NCI-H2171 treated with DMSO at 0.1 percent for 48 hours (cell line): Measurements from ENCODE around the gene NKX1-2.
"Not testable (repeated sequence)": the region's sequence is repeated elsewhere in the genome, so short reads cannot be mapped to it uniquely, and the experiment has no call there.

Source experiments
- DNase-seq: peaks from one replicate; lab custom pipeline; 2025; lab: John Stamatoyannopoulos, UW

NKX1-2 gene

GRCh38 chr10:124449170-124450011, 444 bp downstream of the NKX1-2 start:
- no peak for DNase-seq

- no peak for DNase-seq
Measured at GRCh38 chr10:124448696-124449169, 1.1 kb downstream of the NKX1-2 start.

- no peak for DNase-seq
Measured at GRCh38 chr10:124447751-124448466, 1.9 kb downstream of the NKX1-2 start.

GRCh38 chr10:124446830-124447750, 2.7 kb downstream of the NKX1-2 start:
- DNase-seq, result no peak

- not testable (repeated sequence) for DNase-seq
Measured at GRCh38 chr10:124441694-124442093, 8.1 kb downstream of the NKX1-2 start.

GRCh38 chr10:124436191-124436638, 13.6 kb downstream of the NKX1-2 start:
- no peak for DNase-seq

- not testable (repeated sequence) for DNase-seq
Measured at GRCh38 chr10:124435683-124436082, 14.2 kb downstream of the NKX1-2 start.

DNA sequence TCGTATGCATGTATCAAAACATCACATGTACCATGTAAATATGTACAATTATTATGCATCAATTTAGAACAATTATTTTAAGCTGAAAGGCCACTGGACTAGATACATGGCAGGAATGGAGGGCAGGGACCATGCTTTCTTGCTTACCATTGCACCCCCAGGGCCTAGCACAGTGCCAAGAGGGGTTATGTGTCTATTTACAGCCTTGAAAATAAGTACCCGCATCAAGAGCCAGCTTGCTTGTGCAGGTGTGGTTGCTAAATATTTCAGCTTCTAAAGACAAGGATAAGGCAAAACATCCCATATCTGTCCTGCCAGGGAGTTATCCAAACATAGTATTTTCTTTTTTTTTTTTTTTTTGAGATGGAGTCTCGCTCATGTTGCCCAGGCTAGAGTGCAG, 16.4 kb downstream of the NKX1-2 start:
- no peak for DNase-seq

DNA sequence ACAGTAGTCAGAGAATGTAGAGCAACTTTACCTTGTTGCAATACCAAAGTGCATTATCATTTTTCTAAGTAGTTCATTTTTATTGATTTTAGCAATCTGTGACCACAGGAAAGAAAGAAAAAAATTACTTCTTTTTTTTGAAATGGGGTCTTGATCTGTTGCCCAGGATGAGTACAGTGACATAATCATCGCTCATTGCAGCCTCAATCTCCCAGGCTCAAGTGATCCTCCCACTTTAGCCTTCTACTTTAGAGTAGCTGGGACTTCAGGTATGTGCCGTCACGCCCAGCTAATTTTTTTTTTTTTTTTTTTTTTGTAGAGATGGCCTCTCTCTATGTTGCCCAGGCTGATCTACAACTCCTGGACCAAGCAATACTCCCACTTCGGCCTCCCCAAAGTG, 19.8 kb downstream of the NKX1-2 start:
- DNase-seq, result no peak

GRCh38 chr10:124429576-124429975, 20.3 kb downstream of the NKX1-2 start:
- DNase-seq, result no peak

DNA sequence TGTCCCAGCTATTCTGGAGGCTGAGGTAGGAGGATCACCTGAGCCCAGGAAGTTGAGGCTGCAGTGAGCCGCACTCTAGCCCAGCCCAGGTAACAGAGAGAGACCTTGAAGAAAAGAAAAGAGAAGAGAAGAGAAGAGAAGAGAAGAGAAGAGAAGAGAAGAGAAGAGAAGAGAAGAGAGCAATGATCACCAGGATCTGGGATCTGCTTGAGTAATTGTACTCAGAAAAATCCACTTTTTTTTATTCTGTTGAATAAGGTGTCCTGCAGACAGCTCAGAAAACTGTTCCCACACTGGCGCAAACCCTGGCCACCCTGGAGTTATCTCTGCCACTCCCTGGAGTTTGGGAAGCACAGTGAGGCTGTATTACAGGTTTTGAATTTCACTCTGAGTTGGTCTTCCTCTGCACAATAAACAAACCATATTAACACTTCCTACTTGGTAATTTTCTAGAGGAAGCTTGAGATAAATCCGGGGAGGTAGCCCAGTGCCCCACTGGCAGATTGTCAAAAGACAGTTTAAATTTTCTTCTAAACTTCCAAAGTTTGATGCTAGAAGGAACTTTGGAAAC, 21.5 kb downstream of the NKX1-2 start:
- no peak for DNase-seq

GRCh38 chr10:124425227-124425962, 24.4 kb downstream of the NKX1-2 start:
- DNase-seq, result no peak

DNA sequence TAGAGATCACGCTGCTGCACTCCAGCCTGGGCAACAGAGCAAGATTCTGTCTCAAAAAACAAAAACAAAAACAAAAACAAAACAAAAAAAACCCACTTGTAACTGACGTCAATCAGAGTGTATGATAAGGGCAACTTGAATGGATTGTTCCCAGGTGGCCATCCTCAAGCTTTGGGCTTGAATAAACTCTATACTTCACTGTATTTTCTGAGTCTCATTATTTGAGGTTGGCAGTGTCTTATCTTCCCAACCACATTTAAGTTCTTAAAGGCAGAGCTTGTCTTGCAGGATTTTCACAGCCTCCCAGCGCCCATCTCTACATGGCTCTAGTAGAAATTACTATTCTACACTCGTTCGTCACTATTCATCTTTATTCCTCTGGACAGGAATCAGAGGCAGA, 26.0 kb downstream of the NKX1-2 start:
- DNase-seq, result no peak

- DNase-seq, result no peak
Measured at GRCh38 chr10:124422742-124423141, 27.1 kb downstream of the NKX1-2 start.

DNA sequence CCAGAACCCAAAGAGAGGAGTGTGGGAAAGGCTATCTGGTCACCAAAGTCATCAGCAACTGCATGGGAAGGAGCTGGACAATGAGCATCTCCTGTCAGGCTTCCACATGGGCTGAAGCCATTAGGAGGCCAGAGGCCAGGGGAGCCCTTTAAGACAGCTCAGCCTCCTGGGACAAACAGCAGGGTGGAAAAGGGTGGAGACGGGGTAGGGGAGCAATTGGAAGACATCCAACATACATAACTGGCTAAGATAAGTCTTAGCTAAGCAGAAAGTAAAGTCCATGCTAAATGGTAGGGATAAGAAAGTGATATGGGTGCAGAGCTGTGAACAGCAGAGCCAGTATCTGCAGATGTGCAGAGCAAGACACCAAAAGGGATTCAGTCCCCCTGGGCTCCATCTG, 29.6 kb downstream of the NKX1-2 start:
- no peak for DNase-seq

GRCh38 chr10:124419635-124420034, 30.2 kb downstream of the NKX1-2 start:
- DNase-seq, result no peak

DNA sequence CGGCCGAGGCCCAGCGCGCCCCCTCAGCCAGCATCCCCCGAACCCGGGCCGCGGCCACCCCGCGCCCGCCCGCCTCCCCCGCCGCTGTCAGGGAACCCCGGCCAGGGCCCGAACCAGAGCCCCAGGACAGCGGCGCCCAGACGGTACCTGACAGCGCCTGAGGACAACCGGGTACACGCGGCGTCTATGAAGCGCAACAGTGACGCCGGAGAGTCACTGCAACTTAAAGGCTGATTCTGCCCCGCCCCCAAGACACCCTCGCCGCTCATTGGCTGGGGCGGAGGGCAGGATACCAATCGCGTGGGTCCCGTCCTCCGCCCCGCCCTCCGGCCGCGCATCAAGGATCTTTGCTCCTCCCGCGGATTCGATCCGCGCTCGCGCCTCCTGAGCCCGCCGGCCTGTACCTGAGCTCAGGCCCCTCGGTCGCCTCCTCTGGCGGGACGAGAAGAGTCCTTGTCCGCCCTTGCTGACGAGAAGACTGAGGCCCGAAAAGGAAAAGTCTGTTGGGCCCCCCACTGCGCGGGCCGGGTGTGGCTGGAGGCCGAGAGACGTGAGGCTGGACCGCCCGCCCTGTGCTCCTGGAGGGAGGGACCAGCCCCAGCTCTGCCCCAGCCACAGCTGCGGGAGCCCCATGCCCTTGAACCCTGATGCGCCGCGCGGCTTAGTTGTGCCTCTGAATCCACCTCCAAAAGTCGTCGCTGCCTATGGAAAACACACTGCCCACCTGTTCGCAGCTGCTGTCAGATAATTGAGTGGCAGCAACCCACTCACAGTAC, 30.9 kb downstream of the NKX1-2 start, which contains the start of gene OAT:
Gene OAT (minus strand): TSS at position 198 of the 776 bp plus-strand sequence. CDS start 6,752 bp downstream, outside the sequence.
- DNase-seq, result peak; percentile 84

- DNase-seq, result peak; percentile 17
Measured at GRCh38 chr10:124417895-124418725, 31.7 kb downstream of the NKX1-2 start.

DNA sequence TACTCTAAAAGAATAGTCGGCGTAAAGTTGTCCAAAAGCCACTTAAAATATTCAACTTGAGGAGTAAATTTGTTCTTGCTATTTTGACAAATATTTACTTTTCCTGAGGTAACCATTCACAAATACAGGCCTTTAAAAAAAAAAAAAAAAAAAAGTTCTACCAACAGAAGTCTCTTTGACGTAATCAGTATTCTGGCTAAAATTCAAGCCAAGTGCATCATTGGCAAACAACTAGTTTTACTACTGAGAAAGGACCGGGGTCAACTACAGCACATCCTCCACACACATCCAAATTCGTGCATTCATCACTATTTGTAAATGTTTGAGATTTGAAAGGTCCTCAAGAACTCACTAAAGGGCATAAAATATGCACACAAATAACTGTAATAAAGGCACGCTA, 33.1 kb downstream of the NKX1-2 start:
- DNase-seq, result no peak
